Neural progenitor cell (in vitro differentiated cells): ENCODE data around the gene ACSL4. TPM values are rescaled to one million over a fixed set of nuclear protein-coding genes. Genes with fewer than 3 reads are reported as not detected.
A peak's percentile ranks its signal among the peaks of the same experiment; 100 is the strongest.

ENCODE experiments used
- DNase-seq: peaks from one replicate; pipeline ENCODE4 v3.0.0-alpha.2; 2016; ENCODE audit warnings: low spot score
- H2AFZ ChIP-seq: fragments of 200-600 bp; sonication (generic); replicated peaks from 2 replicates; pipeline ENCODE4 v1.6.1; 2016; ENCODE audit warnings: antibody characterized with exemption
- H3F3A ChIP-seq: fragments of 200-600 bp; sonication (generic); 2 replicates; pipeline ENCODE4 v1.6.1; 2016; ENCODE audit warnings: antibody characterized with exemption, low read depth
- H3K27ac ChIP-seq: fragments of 200-600 bp; sonication (generic); 2 replicates; pipeline ENCODE4 v1.5.1; 2016; ENCODE audit warnings: mild to moderate bottlenecking
- H3K27me3 ChIP-seq: fragments of 200-600 bp; sonication (generic); 2 replicates; pipeline ENCODE4 v1.6.1; 2016; ENCODE audit warnings: mild to moderate bottlenecking, moderate library complexity
- H3K36me3 ChIP-seq: fragments of 200-600 bp; sonication (generic); 2 replicates; pipeline ENCODE4 v1.5.1; 2016
- H3K4me1 ChIP-seq: fragments of 200-600 bp; sonication (generic); 2 replicates; pipeline ENCODE4 v1.6.1; 2016; ENCODE audit warnings: mixed run types
- H3K4me2 ChIP-seq: fragments of 200-600 bp; sonication (generic); 2 replicates; pipeline ENCODE4 v1.6.1; 2016
- H3K4me3 ChIP-seq: fragments of 200-600 bp; sonication (generic); 2 replicates; pipeline ENCODE4 v1.5.1; 2016
- H3K79me2 ChIP-seq: fragments of 200-600 bp; sonication (generic); 2 replicates; pipeline ENCODE4 v1.6.1; 2016; ENCODE audit warnings: low read depth
- H3K9ac ChIP-seq: fragments of 200-600 bp; sonication (generic); 2 replicates; pipeline ENCODE4 v1.6.1; 2016
- H3K9me3 ChIP-seq: fragments of 200-600 bp; sonication (generic); 2 replicates; pipeline ENCODE4 v1.5.1; 2016; ENCODE audit warnings: low read depth
- H4K20me1 ChIP-seq: fragments of 200-600 bp; sonication (generic); 2 replicates; pipeline ENCODE4 v1.6.1; 2016; ENCODE audit warnings: low read depth
- H3K27ac Mint-ChIP-seq: 3 replicates; pipeline ENCODE4 v1.8.0; 2021; ENCODE audit warnings: mixed read lengths
- H3K27me3 Mint-ChIP-seq: 2 replicates; pipeline ENCODE4 v1.8.0; 2022; ENCODE audit warnings: low read depth, mild to moderate bottlenecking, inconsistent platforms, moderate library complexity, mixed read lengths; ENCODE audit not compliant: insufficient read depth
- H3K36me3 Mint-ChIP-seq: 3 replicates; pipeline ENCODE4 v1.8.0; 2021; ENCODE audit warnings: mixed read lengths
- H3K4me1 Mint-ChIP-seq: 3 replicates; pipeline ENCODE4 v1.8.0; 2021; ENCODE audit warnings: mixed read lengths
- H3K4me3 Mint-ChIP-seq: 3 replicates; pipeline ENCODE4 v1.8.0; 2021; ENCODE audit warnings: mild to moderate bottlenecking, moderate library complexity, mixed read lengths
- H3K9me3 Mint-ChIP-seq: 3 replicates; pipeline ENCODE4 v1.8.0; 2020; ENCODE audit warnings: mixed read lengths
- CTCF ChIP-seq: fragments of 200-600 bp; sonication (generic); IDR thresholded peaks from 2 replicates; pipeline ENCODE4 v1.5.1; 2017; ENCODE audit warnings: antibody characterized with exemption, mild to moderate bottlenecking
- EZH2 ChIP-seq: fragments of 200-600 bp; sonication (generic); IDR thresholded peaks from 2 replicates; pipeline ENCODE4 v1.6.1; 2017; ENCODE audit warnings: antibody characterized with exemption, mild to moderate bottlenecking, moderate library complexity
- EZH2phosphoT487 ChIP-seq: fragments of 200-600 bp; sonication (generic); IDR thresholded peaks from 2 replicates; pipeline ENCODE4 v1.6.1; 2017; ENCODE audit warnings: antibody characterized with exemption
- total RNA-seq: library from RNA; depleted of rRNA; stranded (reverse); fragments of >200 nt; gene quantifications from 2 replicates; pipeline ENCODE4 v1.2.3, GENCODE V29; 2015; ENCODE audit warnings: low replicate concordance

The ACSL4 gene
- total RNA-seq, 1 donor from 2014 or later: 87.3 TPM

GRCh38 chrX:109624641-109625616 lies 108.1 kb downstream of the ACSL4 start, which contains the start of gene KCNE5:
TSS of gene KCNE5 (minus strand) at chrX:109625172. CDS start at chrX:109625020, 152 bp downstream.
- Histone ChIP-seq H3K27me3 (peaks cover 3% of the 10 kb centered on the region), H3K4me3 (peak within 1 kb of the TSS; percentile 31), H3K79me2 (no peaks in the 10 kb centered on the region), H3K36me3 (no peaks in the 10 kb centered on the region), H3K4me2 (peak within 1 kb of the TSS; percentile 66), H2AFZ (peak within 1 kb of the TSS; percentile 57), H3F3A (no peaks in the 10 kb centered on the region), H3K27ac (no peak within 1 kb of the TSS), H3K9ac (no peak within 1 kb of the TSS), H4K20me1 (no peaks in the 10 kb centered on the region), H3K9me3 (no peaks in the 10 kb centered on the region), H3K4me1 (no peaks in the 10 kb centered on the region)
- H3K4me3 Mint-ChIP-seq: peak within 1 kb of the TSS; percentile 52
- no peak within 1 kb of the TSS for H3K27ac Mint-ChIP-seq
- DNase-seq: peak; percentile 79
- TF ChIP-seq EZH2phosphoT487 (no peak), CTCF (no peak), EZH2 (no peak)
- peaks cover 9% of the 10 kb centered on the region for H3K36me3 Mint-ChIP-seq
- peaks cover 11% of the 10 kb centered on the region for H3K27me3 Mint-ChIP-seq
- H3K9me3 Mint-ChIP-seq: peaks cover 12% of the 10 kb centered on the region
- peaks cover 20% of the 10 kb centered on the region for H3K4me1 Mint-ChIP-seq

- Mint-ChIP-seq H3K4me3 (no peak overlapping the region), H3K36me3 (peaks cover 9% of the 10 kb centered on the region), H3K27me3 (peaks cover 12% of the 10 kb centered on the region), H3K4me1 (peaks cover 22% of the 10 kb centered on the region), H3K27ac (no peak overlapping the region), H3K9me3 (peaks cover 12% of the 10 kb centered on the region)
- no peak overlapping the region for H3K27ac ChIP-seq
- DNase-seq: no peak
- no peaks in the 10 kb centered on the region for H3K36me3 ChIP-seq
- H3K4me2 ChIP-seq: no peak overlapping the region
- no peaks in the 10 kb centered on the region for H3K9me3 ChIP-seq
- no peaks in the 10 kb centered on the region for H3K4me1 ChIP-seq
- no peaks in the 10 kb centered on the region for H4K20me1 ChIP-seq
- no peak overlapping the region for H3K4me3 ChIP-seq
- TF ChIP-seq CTCF (no peak), EZH2phosphoT487 (no peak), EZH2 (no peak)
- no peak overlapping the region for H3K9ac ChIP-seq
- no peaks in the 10 kb centered on the region for H3F3A ChIP-seq
- no peaks in the 10 kb centered on the region for H3K79me2 ChIP-seq
- H2AFZ ChIP-seq: no peak overlapping the region
- peaks cover 3% of the 10 kb centered on the region for H3K27me3 ChIP-seq
Observed at GRCh38 chrX:109623997-109624396, 109.1 kb downstream of the ACSL4 start.

- Histone ChIP-seq H3F3A (no peaks in the 10 kb centered on the region), H3K79me2 (no peaks in the 10 kb centered on the region), H3K4me1 (no peaks in the 10 kb centered on the region), H4K20me1 (no peaks in the 10 kb centered on the region), H3K27me3 (peaks cover 3% of the 10 kb centered on the region), H3K27ac (no peak overlapping the region), H2AFZ (no peak overlapping the region), H3K4me2 (no peak overlapping the region), H3K4me3 (no peak overlapping the region), H3K36me3 (no peaks in the 10 kb centered on the region), H3K9me3 (no peaks in the 10 kb centered on the region), H3K9ac (no peak overlapping the region)
- Mint-ChIP-seq H3K27ac (no peak overlapping the region), H3K4me3 (no peak overlapping the region), H3K4me1 (peaks cover 22% of the 10 kb centered on the region), H3K36me3 (peaks cover 3% of the 10 kb centered on the region), H3K27me3 (peaks cover 8% of the 10 kb centered on the region), H3K9me3 (peaks cover 7% of the 10 kb centered on the region)
- DNase-seq: no peak
- no peak for TF ChIP-seq EZH2phosphoT487
- no peak for TF ChIP-seq CTCF
- no peak for TF ChIP-seq EZH2
Observed at GRCh38 chrX:109622270-109622669, 110.8 kb downstream of the ACSL4 start.
